HCT116 (cell line): ENCODE results near the gene CSPG4. TPM values are rescaled to one million over a fixed set of nuclear protein-coding genes. Genes with fewer than 3 reads are reported as not detected.
"Not testable (repeated sequence)": the region's sequence is repeated elsewhere in the genome, so short reads cannot be mapped to it uniquely, and the experiment has no call there.

Experiments used
- ATAC-seq: fragments of 200-7000 bp; cut with Tn5 transposase; 2 replicates; pipeline ENCODE4 v1.9.1; 2020; ENCODE audit warnings: mild to moderate bottlenecking, moderate library complexity
- BruUV-seq: library from RNA; stranded (reverse); fragments of 400-500 nt; replicated peaks from 2 replicates; lab custom pipeline; 2021; lab: Mats Ljungman, UMichigan
- CTCF ChIA-PET: fragments of 300-600 bp; sonication (Branson Sonifier 250); formaldehyde crosslinking; loops from one replicate; lab custom pipeline; 2021; ENCODE audit warnings: antibody characterized with exemption; lab: Charles Lee
- POLR2A ChIA-PET: fragments of 300-600, 350-600 bp; sonication (Branson Sonifier 250); formaldehyde crosslinking; loops from one replicate; lab custom pipeline; 2021; ENCODE audit warnings: antibody characterized with exemption; lab: Charles Lee
- RAD21 ChIA-PET, 2 experiments: fragments of 300-600 bp; sonication (Branson Sonifier 250); formaldehyde crosslinking; loops; one replicate each; lab custom pipeline; 2023; ENCODE audit warnings: low total read pairs in 2 of 2; ENCODE audit not compliant: uncharacterized antibody in 2 of 2, unreplicated experiment in 2 of 2, low non-redundant PET in 1 of 2; lab: Charles Lee
- DNase-seq: peaks from one replicate; pipeline ENCODE4 v3.0.0-alpha.2; 2010; ENCODE audit warnings: low read depth, low spot score
- H2AFZ ChIP-seq: fragments of 200-600 bp; shearing (Covaris generic), sonication (generic); 2 replicates; pipeline ENCODE4 v1.6.1; 2017; ENCODE audit warnings: low read depth, mixed run types, mixed read lengths, antibody characterized with exemption, low read length; ENCODE audit not compliant: poor library complexity, severe bottlenecking
- H3K27ac ChIP-seq: 2 replicates; pipeline ENCODE4 v1.5.1; 2012; ENCODE audit warnings: low read depth, low read length
- H3K27me3 ChIP-seq: fragments of 200-600 bp; sonication (generic); 2 replicates; pipeline ENCODE4 v1.6.1; 2016; ENCODE audit warnings: mixed run types, low read length, mixed read lengths; ENCODE audit not compliant: insufficient read depth
- H3K36me3 ChIP-seq, 2 experiments: fragments of 200-500 bp in 1 of 2; fragments of 200-600 bp in 1 of 2; sonication (Bioruptor generic) in 1 of 2; sonication (generic) in 1 of 2; 2 replicates each; pipeline versions ENCODE4 v1.5.1 to v1.6.1; 2014 to 2016; ENCODE audit warnings: low read length in 2 of 2, inconsistent platforms in 1 of 2, mixed read lengths in 1 of 2, mixed run types in 1 of 2; ENCODE audit not compliant: insufficient read depth in 2 of 2, control insufficient read depth in 1 of 2
- H3K4me1 ChIP-seq, 2 experiments: fragments of 200-600 bp in 1 of 2; sonication (generic) in 1 of 2; 2 replicates each; pipeline versions ENCODE4 v1.5.1 to v1.6.1; 2012 to 2017; ENCODE audit warnings: low read length in 2 of 2, inconsistent platforms in 1 of 2, mild to moderate bottlenecking in 1 of 2, mixed read lengths in 1 of 2, mixed run types in 1 of 2, moderate library complexity in 1 of 2; ENCODE audit not compliant: insufficient read depth in 2 of 2, control insufficient read depth in 1 of 2
- H3K4me2 ChIP-seq: fragments of 200-600 bp; sonication (generic); 2 replicates; pipeline ENCODE4 v1.6.1; 2017; ENCODE audit warnings: mixed run types, low read length, mixed read lengths
- H3K4me3 ChIP-seq, 2 experiments: fragments of 200-600 bp in 1 of 2; sonication (generic) in 1 of 2; replicated peaks in 1 of 2; 2 replicates each; pipeline ENCODE4 v1.5.1; 2011 to 2016; ENCODE audit warnings: low read length in 2 of 2, control low read depth in 1 of 2, low read depth in 1 of 2, mild to moderate bottlenecking in 1 of 2, mixed read lengths in 1 of 2, mixed run types in 1 of 2
- H3K79me2 ChIP-seq: fragments of 200-600 bp; sonication (generic); 2 replicates; pipeline ENCODE4 v1.6.1; 2017; ENCODE audit warnings: mild to moderate bottlenecking, mixed run types, low read length, moderate library complexity, mixed read lengths; ENCODE audit not compliant: insufficient read depth
- H3K9ac ChIP-seq: fragments of 200-600 bp; sonication (generic); 2 replicates; pipeline ENCODE4 v1.6.1; 2016; ENCODE audit warnings: low read length, mixed read lengths
- H3K9me2 ChIP-seq: fragments of 200-600 bp; sonication (generic), shearing (Covaris generic); 2 replicates; pipeline ENCODE4 v1.6.1; 2017; ENCODE audit warnings: mixed run types, mild to moderate bottlenecking, moderate library complexity; ENCODE audit not compliant: insufficient read depth
- H3K9me3 ChIP-seq, 2 experiments: fragments of 200-500 bp in 1 of 2; fragments of 200-600 bp in 1 of 2; sonication (Bioruptor generic) in 1 of 2; sonication (generic) in 1 of 2; 2 replicates each; pipeline ENCODE4 v1.6.1; 2014 to 2017; ENCODE audit warnings: low read length in 2 of 2, mixed read lengths in 2 of 2, inconsistent platforms in 1 of 2, low read depth in 1 of 2, mild to moderate bottlenecking in 1 of 2, mixed run types in 1 of 2, moderate library complexity in 1 of 2; ENCODE audit not compliant: control insufficient read depth in 1 of 2, insufficient read depth in 1 of 2
- H4K20me1 ChIP-seq: fragments of 200-600 bp; sonication (generic), shearing (Covaris generic); 2 replicates; pipeline ENCODE4 v1.6.1; 2017; ENCODE audit warnings: mixed run types, mild to moderate bottlenecking, moderate library complexity; ENCODE audit not compliant: insufficient read depth
- CBX3 ChIP-seq: IDR thresholded peaks from 2 replicates; pipeline ENCODE4 v1.6.1; 2012; ENCODE audit warnings: low read depth
- CEBPB ChIP-seq: IDR thresholded peaks from 2 replicates; pipeline ENCODE4 v1.6.1; 2012; ENCODE audit warnings: low read depth
- CTCF ChIP-seq, 3 experiments: fragments of 200-600 bp in 1 of 3; sonication (generic) in 1 of 3; IDR thresholded peaks in 2 of 3; conservative IDR thresholded peaks in 1 of 3; 2 replicates each; pipeline ENCODE4 v1.5.1; 2012 to 2017; ENCODE audit warnings: low read depth in 2 of 3, low read length in 2 of 3, antibody characterized with exemption in 1 of 3, borderline replicate concordance in 1 of 3, control low read depth in 1 of 3, mild to moderate bottlenecking in 1 of 3, mixed read lengths in 1 of 3, mixed run types in 1 of 3, moderate library complexity in 1 of 3; ENCODE audit not compliant: insufficient read depth in 1 of 3
- EGR1 ChIP-seq: IDR thresholded peaks from 2 replicates; pipeline ENCODE4 v1.6.1; 2012; ENCODE audit warnings: low read depth
- ELF1 ChIP-seq: IDR thresholded peaks from 2 replicates; pipeline ENCODE4 v1.6.1; 2012; ENCODE audit warnings: low read depth, borderline replicate concordance
- EZH2 ChIP-seq: fragments of 200-600 bp; sonication (generic); IDR thresholded peaks from 2 replicates; pipeline ENCODE4 v1.6.1; 2017; ENCODE audit warnings: antibody characterized with exemption, mixed run types
- EZH2phosphoT487 ChIP-seq: fragments of 200-600 bp; IDR thresholded peaks from 2 replicates; pipeline ENCODE4 v1.6.1; 2018; ENCODE audit warnings: antibody characterized with exemption, borderline replicate concordance
- FOSL1 ChIP-seq: IDR thresholded peaks from 2 replicates; pipeline ENCODE4 v1.6.1; 2012; ENCODE audit warnings: low read depth
- JUND ChIP-seq: IDR thresholded peaks from 2 replicates; pipeline ENCODE4 v1.6.1; 2012
- POLR2A ChIP-seq: IDR thresholded peaks from 2 replicates; pipeline ENCODE4 v1.7.0; 2011; ENCODE audit warnings: borderline replicate concordance; ENCODE audit not compliant: insufficient read depth, insufficient read length; ENCODE audit errors: extremely low read depth
- POLR2AphosphoS5 ChIP-seq: IDR thresholded peaks from 2 replicates; pipeline ENCODE4 v1.6.1; 2011; ENCODE audit warnings: mild to moderate bottlenecking, low read depth, low read length, moderate library complexity
- SIN3A ChIP-seq: IDR thresholded peaks from 2 replicates; pipeline ENCODE4 v1.6.1; 2012; ENCODE audit warnings: low read depth
- SP1 ChIP-seq: IDR thresholded peaks from 2 replicates; pipeline ENCODE4 v1.6.1; 2012; ENCODE audit warnings: low read depth
- SRF ChIP-seq: IDR thresholded peaks from 2 replicates; pipeline ENCODE4 v1.6.1; 2012; ENCODE audit warnings: low read depth
- YY1 ChIP-seq: IDR thresholded peaks from 2 replicates; pipeline ENCODE4 v1.6.1; 2011; ENCODE audit warnings: low read length, low read depth, moderate library complexity, mild to moderate bottlenecking; ENCODE audit not compliant: insufficient replicate concordance; ENCODE audit errors: extremely low read depth
- ZBTB33 ChIP-seq: IDR thresholded peaks from 2 replicates; pipeline ENCODE4 v1.6.1; 2011; ENCODE audit warnings: mild to moderate bottlenecking, low read length, moderate library complexity; ENCODE audit not compliant: insufficient replicate concordance; ENCODE audit errors: extremely low read depth
- ZFX ChIP-seq: fragments of 450-650 bp; IDR thresholded peaks from 2 replicates; pipeline ENCODE4 v1.6.1; 2017
- ZNF274 ChIP-seq: fragments of 200-500 bp; sonication (Bioruptor generic); IDR thresholded peaks from 2 replicates; pipeline ENCODE4 v1.6.1; 2014; ENCODE audit warnings: mild to moderate bottlenecking, low read depth, low read length, inconsistent platforms
- intact Hi-C: fragments of 100-400 bp; cut with micrococcal nuclease; formaldehyde crosslinking; loops from 2 replicates; pipeline ENCODE4 v1.10.0; 2022
- total RNA-seq: library from RNA; stranded (reverse); gene quantifications from one replicate; pipeline ENCODE4 v1.2.1, GENCODE V29; 2021; ENCODE audit not compliant: unreplicated experiment

The CSPG4 gene
- total RNA-seq, 1 experiment from 2014 or later, result 18.1 TPM

- RAD21 ChIA-PET, result no interaction called here
Observed at GRCh38 chr15:75636026-75636425, 76.6 kb downstream of the CSPG4 start.

DNA sequence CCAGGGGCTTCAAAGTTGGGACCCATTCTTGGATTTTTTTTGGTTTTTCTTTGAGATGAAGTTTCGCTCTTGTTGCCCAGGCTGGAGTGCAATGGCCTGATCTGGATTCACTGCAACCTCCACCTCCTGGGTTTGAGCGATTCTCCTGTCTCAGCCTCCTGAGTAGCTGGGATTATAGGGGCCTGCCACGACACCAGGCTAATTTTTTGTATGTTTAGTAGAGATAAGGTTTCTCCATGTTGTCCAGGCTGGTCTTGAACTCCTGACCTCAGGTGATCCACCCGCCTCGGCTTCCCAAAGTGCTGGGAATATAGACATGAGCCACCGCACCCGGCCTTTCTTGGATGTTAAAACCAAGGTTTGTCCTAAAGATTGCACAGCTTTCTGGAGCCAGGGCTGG lies 78.7 kb downstream of the CSPG4 start:
- H2AFZ ChIP-seq, H3K4me2 ChIP-seq, H3K9ac ChIP-seq, H3K27ac ChIP-seq, RAD21 ChIA-PET, H3K9me3 ChIP-seq, CTCF ChIA-PET, BruUV-seq, intact Hi-C loops, H3K36me3 ChIP-seq, ATAC-seq, H3K27me3 ChIP-seq, POLR2A ChIA-PET, DNase-seq, H3K4me3 ChIP-seq, H3K9me2 ChIP-seq: not testable (repeated sequence)
- Histone ChIP-seq H3K79me2 (peaks cover 26% of the 10 kb centered on the region), H3K4me1 (peaks cover 6 to 30% of the 10 kb centered on the region in 2 experiments; a peak in 3 of 4 replicates), H4K20me1 (peaks cover 10% of the 10 kb centered on the region; the same call in 1 of the 2 replicates)

More at GRCh38 chr15:75636026-75636425, 76.6 kb downstream of the CSPG4 start:
- H4K20me1 ChIP-seq, result peaks cover 15% of the 10 kb centered on the region; the same call in 1 of the 2 replicates
- H2AFZ ChIP-seq, result no peak overlapping the region
- DNase-seq, result no peak
- peaks cover 6 to 43% of the 10 kb centered on the region in 2 experiments; a peak in 3 of 4 replicates for H3K4me1 ChIP-seq
- BruUV-seq, result no TSS peak
- no peaks in the 10 kb centered on the region for H3K9me3 ChIP-seq
- H3K79me2 ChIP-seq, result peaks cover 36% of the 10 kb centered on the region
- H3K9ac ChIP-seq, result no peak overlapping the region
- CTCF ChIA-PET, result interaction anchor here (1.2 kb wide), 1 partner anchor 10 kb away, joined by 3 read pairs; the partner anchor contains the start of gene SNUPN
- no peak for TF ChIP-seq POLR2A
- no peak for TF ChIP-seq EGR1
- TF ChIP-seq SRF, result no peak
- no peak for TF ChIP-seq CEBPB
- TF ChIP-seq CBX3, result no peak
- TF ChIP-seq ELF1, result no peak
- TF ChIP-seq SP1, result no peak
- TF ChIP-seq ZNF274, result no peak
- no peak for TF ChIP-seq ZBTB33
- TF ChIP-seq POLR2AphosphoS5, result no peak
- no peak for TF ChIP-seq ZFX
- no peak for TF ChIP-seq FOSL1
- TF ChIP-seq CTCF (IDR thresholded peaks at IDR 0.05 in 2 of 3, conservative IDR thresholded peaks at IDR 0.05 in 1 of 3; ENCODE audit: borderline replicate concordance in 1 of 3, insufficient read depth in 1 of 3, low read depth in 2 of 3, low read length in 2 of 3), result no peak
- TF ChIP-seq EZH2phosphoT487, result no peak
- TF ChIP-seq EZH2, result no peak
- no peak for TF ChIP-seq JUND
- TF ChIP-seq YY1, result no peak
- no peak for TF ChIP-seq SIN3A
- H3K4me2 ChIP-seq, result no peak overlapping the region; the same call in 1 of the 2 replicates
- ATAC-seq, result no peak
- no peaks in the 10 kb centered on the region for H3K9me2 ChIP-seq
- H3K27ac ChIP-seq, result no peak overlapping the region
- 0 out of 4 replicates have a peak, but pooled peaks cover 0 to 5% of the 10 kb centered on the region in 2 experiments for H3K36me3 ChIP-seq
- POLR2A ChIA-PET, result interaction anchor here (0.9 kb wide), 1 partner anchor 10 kb away, joined by 3 read pairs; the partner anchor contains the start of gene SNUPN
- no peak overlapping the region for H3K4me3 ChIP-seq
- intact Hi-C loops, result no loop called here
- no peaks in the 10 kb centered on the region for H3K27me3 ChIP-seq
